OCI-M2 (cell line): ENCODE results near the gene GPR107.

Experiments used
- DNase-seq: peaks from one replicate; lab custom pipeline; 2025; ENCODE audit not compliant: unreplicated experiment; lab: John Stamatoyannopoulos, UW

The GPR107 gene

GRCh38 chr9:130179331-130179907 lies 125.7 kb downstream of the GPR107 start:
- DNase-seq: no peak

GRCh38 chr9:130180516-130180915 lies 126.8 kb downstream of the GPR107 start:
- no peak for DNase-seq

- no peak for DNase-seq
Observed at GRCh38 chr9:130181678-130182380, 128.1 kb downstream of the GPR107 start.

- no peak for DNase-seq
Observed at GRCh38 chr9:130182381-130182909, 128.7 kb downstream of the GPR107 start.

GRCh38 chr9:130183133-130183762 lies 129.5 kb downstream of the GPR107 start:
- DNase-seq: no peak

- DNase-seq: no peak
Observed at GRCh38 chr9:130185017-130185416, 131.3 kb downstream of the GPR107 start.

GRCh38 chr9:130185490-130186031 lies 131.9 kb downstream of the GPR107 start:
- no peak for DNase-seq

GRCh38 chr9:130186051-130186450 lies 132.3 kb downstream of the GPR107 start:
- DNase-seq: no peak

- DNase-seq: no peak
Observed at GRCh38 chr9:130186839-130187522, 133.3 kb downstream of the GPR107 start.

GRCh38 chr9:130187523-130187846 lies 133.8 kb downstream of the GPR107 start:
- DNase-seq: no peak

- no peak for DNase-seq
Observed at GRCh38 chr9:130188860-130189481, 135.3 kb downstream of the GPR107 start.
